Calu3 (cell line): ENCODE data around the gene MAP3K2. TPM values are rescaled to one million over a fixed set of nuclear protein-coding genes. Genes with fewer than 3 reads are reported as not detected.
A peak's percentile ranks its signal among the peaks of the same experiment; 100 is the strongest.

ENCODE experiments used
- BruUV-seq: library from RNA; stranded (reverse); fragments of 400-500 nt; replicated peaks from 2 replicates; lab custom pipeline; 2021; lab: Mats Ljungman, UMichigan
- CTCF ChIA-PET: fragments of 300-600 bp; sonication (Branson Sonifier 250); formaldehyde crosslinking; loops from one replicate; lab custom pipeline; 2022; ENCODE audit warnings: antibody characterized with exemption; lab: Charles Lee
- DNase-seq: peaks from one replicate; pipeline ENCODE4 v3.0.0; 2022
- H3K27ac Mint-ChIP-seq: one replicate; pipeline ENCODE4 v1.8.0; 2022; ENCODE audit warnings: mixed read lengths; ENCODE audit not compliant: unreplicated experiment
- H3K27me3 Mint-ChIP-seq: one replicate; pipeline ENCODE4 v1.8.0; 2022; ENCODE audit warnings: mixed read lengths; ENCODE audit not compliant: unreplicated experiment
- H3K36me3 Mint-ChIP-seq: one replicate; pipeline ENCODE4 v1.8.0; 2022; ENCODE audit warnings: mild to moderate bottlenecking, moderate library complexity, mixed read lengths; ENCODE audit not compliant: insufficient read depth, unreplicated experiment
- H3K4me1 Mint-ChIP-seq: one replicate; pipeline ENCODE4 v1.8.0; 2022; ENCODE audit warnings: mild to moderate bottlenecking, low read depth, mixed read lengths; ENCODE audit not compliant: unreplicated experiment
- H3K4me3 Mint-ChIP-seq: one replicate; pipeline ENCODE4 v1.8.0; 2022; ENCODE audit warnings: mild to moderate bottlenecking, low read depth, moderate library complexity, mixed read lengths; ENCODE audit not compliant: unreplicated experiment
- H3K9me3 Mint-ChIP-seq: one replicate; pipeline ENCODE4 v1.8.0; 2022; ENCODE audit warnings: low read depth, mixed read lengths; ENCODE audit not compliant: unreplicated experiment
- CTCF ChIP-seq: fragments of 200-600 bp; IDR thresholded peaks from one replicate; pipeline ENCODE4 v1.8.0; 2022; ENCODE audit warnings: antibody characterized with exemption; ENCODE audit not compliant: unreplicated experiment
- intact Hi-C: fragments of 100-400 bp; cut with micrococcal nuclease; formaldehyde crosslinking; loops from one replicate; pipeline ENCODE4 v1.10.0; 2022; ENCODE audit not compliant: unreplicated experiment
- total RNA-seq: library from RNA; stranded (reverse); gene quantifications from 2 replicates; pipeline ENCODE4 v1.2.3, GENCODE V29; 2022

The MAP3K2 gene
- total RNA-seq, 1 experiment from 2014 or later = 60.9 TPM

- Mint-ChIP-seq H3K36me3 (peaks cover 15% of the 10 kb centered on the region), H3K4me1 (peaks cover 56% of the 10 kb centered on the region), H3K4me3 (peak overlapping the region; percentile 12), H3K9me3 (no peaks in the 10 kb centered on the region), H3K27me3 (no peaks in the 10 kb centered on the region), H3K27ac (peak overlapping the region; percentile 55)
- TF ChIP-seq CTCF = no peak
- no peak for DNase-seq
- BruUV-seq = no TSS peak
- intact Hi-C loops = no loop called here
- CTCF ChIA-PET = interaction anchor here (0.8 to 2.1 kb wide), 4 partner anchors 14 to 205 kb away, joined by 3 to 7 read pairs (median 4); partner anchors contain the start of gene MAP3K2
Observed at GRCh38 chr2:127401757-127402695, 14.3 kb upstream of the MAP3K2 start.

- Mint-ChIP-seq H3K4me3 (peak overlapping the region; percentile 51), H3K27ac (peak overlapping the region; percentile 76), H3K9me3 (no peaks in the 10 kb centered on the region), H3K36me3 (peaks cover 15% of the 10 kb centered on the region), H3K4me1 (peaks cover 56% of the 10 kb centered on the region), H3K27me3 (no peaks in the 10 kb centered on the region)
- TF ChIP-seq CTCF = no peak
- CTCF ChIA-PET = interaction anchor here (0.8 to 2.1 kb wide), 5 partner anchors 13 to 204 kb away, joined by 3 to 7 read pairs (median 3); partner anchors contain the start of gene MAP3K2
- peak; percentile 62 for DNase-seq
- no TSS peak for BruUV-seq
- intact Hi-C loops = no loop called here
Observed at GRCh38 chr2:127400897-127401756, 13.4 kb upstream of the MAP3K2 start.

GRCh38 chr2:127400533-127400896 lies 12.7 kb upstream of the MAP3K2 start:
- intact Hi-C loops = no loop called here
- no peaks in the 10 kb centered on the region for H3K9me3 Mint-ChIP-seq
- peak; percentile 48 for DNase-seq
- peaks cover 56% of the 10 kb centered on the region for H3K4me1 Mint-ChIP-seq
- peak overlapping the region; percentile 76 for H3K27ac Mint-ChIP-seq
- H3K4me3 Mint-ChIP-seq = peak overlapping the region; percentile 51
- H3K36me3 Mint-ChIP-seq = peaks cover 15% of the 10 kb centered on the region
- BruUV-seq = no TSS peak
- CTCF ChIA-PET = interaction anchor here (0.6 to 2.1 kb wide), 5 partner anchors 12 to 310 kb away, joined by 3 to 7 read pairs (median 3); partner anchors contain the start of gene MAP3K2
- no peaks in the 10 kb centered on the region for H3K27me3 Mint-ChIP-seq
- TF ChIP-seq CTCF = no peak

GRCh38 chr2:127398239-127398590 lies 10.4 kb upstream of the MAP3K2 start:
- no peak for TF ChIP-seq CTCF
- H3K4me3 Mint-ChIP-seq = no peak overlapping the region
- intact Hi-C loops = no loop called here

More at GRCh38 chr2:127398239-127398590, 10.4 kb upstream of the MAP3K2 start:
- peaks cover 15% of the 10 kb centered on the region for H3K36me3 Mint-ChIP-seq
- peaks cover 49% of the 10 kb centered on the region for H3K4me1 Mint-ChIP-seq
- CTCF ChIA-PET = interaction anchor here (0.6 to 1.7 kb wide), 5 partner anchors 12 to 1869 kb away, joined by 3 to 7 read pairs (median 5); no protein-coding TSS in a partner anchor
- H3K9me3 Mint-ChIP-seq = peaks cover 3% of the 10 kb centered on the region
- peak; percentile 89 for DNase-seq
- no peaks in the 10 kb centered on the region for H3K27me3 Mint-ChIP-seq
- H3K27ac Mint-ChIP-seq = no peak overlapping the region
- BruUV-seq = no TSS peak
